ENCODE data around the gene CALR. TPM values are rescaled to one million over a fixed set of nuclear protein-coding genes. Genes with fewer than 3 reads are reported as not detected.
A peak's percentile ranks its signal among the peaks of the same experiment; 100 is the strongest.

CALR gene
- total and polyA plus RNA-seq, 12 donors = 224 to 1,489 (median 613) TPM

DNA sequence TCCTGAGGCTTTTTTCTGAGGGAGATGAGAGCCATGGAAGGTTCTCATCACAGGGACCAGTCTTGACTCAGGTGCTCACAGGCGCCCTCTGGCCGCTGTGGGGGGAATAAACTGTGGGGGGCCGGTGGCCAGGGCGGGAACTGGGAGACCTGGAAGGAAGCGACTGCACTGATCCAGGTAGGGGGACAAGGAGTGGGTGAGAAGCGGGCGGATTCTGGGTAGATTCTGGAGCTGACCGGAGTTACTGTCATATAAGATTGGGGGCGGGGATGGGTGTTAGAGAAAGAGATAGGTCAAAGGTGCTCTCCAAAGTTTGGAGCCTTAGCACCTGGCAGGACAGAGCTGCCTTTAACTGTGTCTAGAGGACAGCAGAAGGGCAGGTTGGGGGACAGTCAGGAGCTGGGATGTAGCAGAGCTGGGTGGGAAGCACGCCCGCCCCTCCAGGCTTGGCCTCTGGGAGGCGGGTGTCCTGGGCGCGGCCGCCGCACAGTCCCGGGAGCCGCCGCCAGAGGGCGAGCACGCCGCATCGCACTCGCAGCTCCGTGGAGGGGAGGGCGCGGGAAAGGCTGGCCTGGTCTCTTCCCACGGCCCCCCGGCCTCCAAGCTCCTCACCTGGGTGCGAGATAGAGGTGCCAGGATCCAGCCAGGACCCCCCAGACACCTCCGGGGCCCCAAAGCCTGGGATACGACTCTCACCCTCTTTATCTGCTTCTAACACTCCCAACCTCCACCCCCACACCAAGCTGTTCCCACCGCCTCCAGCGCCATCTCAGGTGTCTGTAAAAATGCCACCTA lies 26.8 kb downstream of the CALR start:
- peak overlapping the region in 2 of 4 donors; percentile 34 to 69 for H3K4me3 ChIP-seq
- H3K9me3 ChIP-seq (replicated peaks in 1 of 3) = no peaks in the 10 kb centered on the region
- intact Hi-C loops (cut with DNase I) = loop anchor here in 1 of 2 donors (10.0 kb wide), 1 partner anchor 310 kb away; no protein-coding TSS in a partner anchor
- H3K36me3 ChIP-seq (replicated peaks in 1 of 2) = no peaks in the 10 kb centered on the region
- H3K27me3 ChIP-seq = no peaks in the 10 kb centered on the region
- peaks cover 0 to 8% of the 10 kb centered on the region in 2 donors for H3K4me1 ChIP-seq (replicated peaks in 1 of 2)
- no peak for TF ChIP-seq POLR2A (IDR thresholded peaks at IDR 0.05)
- TF ChIP-seq, protein P1, sequence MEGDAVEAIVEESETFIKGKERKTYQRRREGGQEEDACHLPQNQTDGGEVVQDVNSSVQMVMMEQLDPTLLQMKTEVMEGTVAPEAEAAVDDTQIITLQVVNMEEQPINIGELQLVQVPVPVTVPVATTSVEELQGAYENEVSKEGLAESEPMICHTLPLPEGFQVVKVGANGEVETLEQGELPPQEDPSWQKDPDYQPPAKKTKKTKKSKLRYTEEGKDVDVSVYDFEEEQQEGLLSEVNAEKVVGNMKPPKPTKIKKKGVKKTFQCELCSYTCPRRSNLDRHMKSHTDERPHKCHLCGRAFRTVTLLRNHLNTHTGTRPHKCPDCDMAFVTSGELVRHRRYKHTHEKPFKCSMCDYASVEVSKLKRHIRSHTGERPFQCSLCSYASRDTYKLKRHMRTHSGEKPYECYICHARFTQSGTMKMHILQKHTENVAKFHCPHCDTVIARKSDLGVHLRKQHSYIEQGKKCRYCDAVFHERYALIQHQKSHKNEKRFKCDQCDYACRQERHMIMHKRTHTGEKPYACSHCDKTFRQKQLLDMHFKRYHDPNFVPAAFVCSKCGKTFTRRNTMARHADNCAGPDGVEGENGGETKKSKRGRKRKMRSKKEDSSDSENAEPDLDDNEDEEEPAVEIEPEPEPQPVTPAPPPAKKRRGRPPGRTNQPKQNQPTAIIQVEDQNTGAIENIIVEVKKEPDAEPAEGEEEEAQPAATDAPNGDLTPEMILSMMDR (IDR thresholded peaks at IDR 0.05) = peak; percentile 91 to 97 (median 95)
- peak overlapping the region in 1 of 5 donors; percentile 47 for H3K27ac ChIP-seq
- WGBS, 4 donors = 1 to 2% (median 1%) methylated on average over 13 to 34 of the region's 34 CpGs
- DNase-seq = peak; percentile 74 to 88 (median 80)

DNA sequence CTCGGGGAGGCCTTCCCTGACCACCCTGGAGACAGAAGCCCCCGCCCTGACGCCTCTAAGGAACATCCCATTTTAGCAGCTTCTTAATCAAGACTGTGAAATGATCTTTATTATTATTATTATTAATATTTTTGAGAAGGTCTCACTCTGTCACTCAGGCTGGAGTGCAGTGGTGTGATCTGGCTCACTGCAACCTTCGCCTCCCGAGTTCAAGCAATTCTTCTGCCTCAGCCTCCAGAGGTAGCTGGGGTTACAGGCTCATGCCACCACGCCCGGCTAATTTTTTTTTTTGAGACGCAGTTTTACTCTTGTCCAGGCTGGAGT lies 27.4 kb downstream of the CALR start:
- TF ChIP-seq, protein P1 (IDR thresholded peaks at IDR 0.05) = no peak
- no peak for TF ChIP-seq POLR2A (IDR thresholded peaks at IDR 0.05)
- Histone ChIP-seq H3K27me3 (no peaks in the 10 kb centered on the region), H3K36me3 (replicated peaks in 1 of 2) (no peaks in the 10 kb centered on the region), H3K4me3 (no peak overlapping the region), H3K4me1 (replicated peaks in 1 of 2) (peaks cover 0 to 8% of the 10 kb centered on the region in 2 donors), H3K9me3 (replicated peaks in 1 of 3) (no peaks in the 10 kb centered on the region), H3K27ac (no peak overlapping the region)
- no peak for DNase-seq
- intact Hi-C loops (cut with DNase I) = loop anchor here in 1 of 2 donors (10.0 kb wide), 1 partner anchor 309 kb away; no protein-coding TSS in a partner anchor
- 43 to 48% (median 46%) methylated on average over 8 of the region's 8 CpGs for WGBS, 4 donors

DNA sequence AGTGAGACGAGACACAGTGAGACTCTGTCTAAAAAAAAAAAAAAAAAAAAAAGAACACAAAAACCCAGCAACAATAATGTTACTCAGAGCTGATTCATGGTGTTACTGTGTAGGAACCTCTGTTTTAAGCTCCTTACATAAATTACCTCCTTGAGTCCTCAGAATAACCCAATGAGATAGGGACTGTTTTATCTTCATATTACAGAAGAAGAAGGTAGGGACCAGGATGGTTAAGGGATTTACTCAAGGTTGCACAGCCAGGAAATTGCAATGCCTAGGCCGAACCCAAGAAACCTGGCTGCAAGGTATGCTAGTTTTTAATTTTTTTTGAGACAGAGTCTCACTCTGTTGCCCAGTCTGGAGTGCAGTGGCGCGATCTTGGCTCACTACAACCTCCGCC lies 29.5 kb downstream of the CALR start:
- Histone ChIP-seq H3K4me3 (no peak overlapping the region), H3K4me1 (replicated peaks in 1 of 2) (peaks cover 0 to 8% of the 10 kb centered on the region in 2 donors), H3K36me3 (replicated peaks in 1 of 2) (no peaks in the 10 kb centered on the region), H3K27ac (no peak overlapping the region), H3K27me3 (no peaks in the 10 kb centered on the region), H3K9me3 (replicated peaks in 1 of 3) (no peaks in the 10 kb centered on the region)
- TF ChIP-seq, protein P1 (IDR thresholded peaks at IDR 0.05) = no peak
- no peak for TF ChIP-seq POLR2A (IDR thresholded peaks at IDR 0.05)
- 86 to 91% (median 89%) methylated on average over 5 of the region's 5 CpGs for WGBS, 4 donors
- intact Hi-C loops (cut with DNase I) = loop anchor here in 1 of 2 donors (10.0 kb wide), 1 partner anchor 307 kb away; no protein-coding TSS in a partner anchor
- DNase-seq = no peak

DNA sequence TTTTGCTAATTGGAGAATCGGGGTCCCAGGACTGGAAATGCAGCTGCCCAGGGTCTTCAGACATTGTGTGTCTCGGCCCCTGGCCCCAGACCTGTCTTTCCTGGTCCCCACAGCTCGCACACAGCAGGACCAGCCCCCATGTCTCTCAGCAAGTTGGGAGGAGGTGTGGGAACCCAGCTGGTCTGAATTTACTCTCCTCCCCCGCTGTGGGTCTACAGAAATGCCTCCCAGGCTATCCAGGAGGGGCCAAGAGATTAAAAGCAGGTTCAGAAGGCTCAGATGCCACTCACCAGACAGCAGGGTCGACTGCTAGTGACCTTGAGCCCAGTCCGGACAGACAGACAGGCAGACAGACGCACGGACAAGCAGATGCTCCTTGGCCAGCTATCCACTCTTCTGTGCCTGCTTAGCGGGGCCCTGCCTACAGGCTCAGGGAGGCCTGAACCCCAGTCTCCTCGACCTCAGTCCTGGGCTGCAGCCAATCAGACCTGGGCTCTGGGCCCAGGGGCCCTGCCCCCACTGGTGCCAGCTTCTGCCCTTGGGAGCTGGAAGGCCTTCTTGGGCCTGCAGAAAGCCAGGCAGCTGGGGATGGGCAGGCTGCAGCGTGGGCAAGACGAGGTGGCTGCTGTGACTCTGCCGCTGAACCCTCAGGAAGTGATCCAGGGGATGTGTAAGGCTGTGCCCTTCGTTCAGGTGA lies 31.0 kb downstream of the CALR start, which contains the start of gene DAND5:
Gene DAND5, plus strand, starts transcription at position 285 of the 697 bp plus-strand sequence. Its CDS starts 85 bp downstream, at position 370.
- intact Hi-C loops (cut with DNase I) = loop anchor here in 1 of 2 donors (10.0 kb wide), 1 partner anchor 305 kb away; no protein-coding TSS in a partner anchor
- H3K9me3 ChIP-seq (replicated peaks in 1 of 3) = no peaks in the 10 kb centered on the region

More for the DNA sequence above, 31.0 kb downstream of the CALR start, which contains the start of gene DAND5:
- TF ChIP-seq, protein P1 (IDR thresholded peaks at IDR 0.05) = no peak
- peak in 1 of 2 donors; percentile 33 for TF ChIP-seq POLR2A (IDR thresholded peaks at IDR 0.05)
- DNase-seq = peak; percentile 72 to 83 (median 78)
- no peak within 1 kb of the TSS for H3K4me3 ChIP-seq
- peaks cover 0 to 8% of the 10 kb centered on the region in 2 donors for H3K4me1 ChIP-seq (replicated peaks in 1 of 2)
- H3K27ac ChIP-seq = peak within 1 kb of the TSS in 3 of 5 donors; percentile 3 to 74 (median 38)
- WGBS, 4 donors = 36 to 53% (median 38%) methylated on average over 4 to 14 of the region's 14 CpGs
- H3K27me3 ChIP-seq = no peaks in the 10 kb centered on the region
- H3K36me3 ChIP-seq (replicated peaks in 1 of 2) = no peaks in the 10 kb centered on the region

Data from adrenal gland (tissue), 12 donors.